ENCODE data around the gene TNFRSF14.
"Not testable (repeated sequence)": the region's sequence is repeated elsewhere in the genome, so short reads cannot be mapped to it uniquely, and the experiment has no call there.

The TNFRSF14 gene

GRCh38 chr1:2539312-2539907 lies 16.8 kb upstream of the TNFRSF14 start:
- DNase-seq, result no peak

DNA sequence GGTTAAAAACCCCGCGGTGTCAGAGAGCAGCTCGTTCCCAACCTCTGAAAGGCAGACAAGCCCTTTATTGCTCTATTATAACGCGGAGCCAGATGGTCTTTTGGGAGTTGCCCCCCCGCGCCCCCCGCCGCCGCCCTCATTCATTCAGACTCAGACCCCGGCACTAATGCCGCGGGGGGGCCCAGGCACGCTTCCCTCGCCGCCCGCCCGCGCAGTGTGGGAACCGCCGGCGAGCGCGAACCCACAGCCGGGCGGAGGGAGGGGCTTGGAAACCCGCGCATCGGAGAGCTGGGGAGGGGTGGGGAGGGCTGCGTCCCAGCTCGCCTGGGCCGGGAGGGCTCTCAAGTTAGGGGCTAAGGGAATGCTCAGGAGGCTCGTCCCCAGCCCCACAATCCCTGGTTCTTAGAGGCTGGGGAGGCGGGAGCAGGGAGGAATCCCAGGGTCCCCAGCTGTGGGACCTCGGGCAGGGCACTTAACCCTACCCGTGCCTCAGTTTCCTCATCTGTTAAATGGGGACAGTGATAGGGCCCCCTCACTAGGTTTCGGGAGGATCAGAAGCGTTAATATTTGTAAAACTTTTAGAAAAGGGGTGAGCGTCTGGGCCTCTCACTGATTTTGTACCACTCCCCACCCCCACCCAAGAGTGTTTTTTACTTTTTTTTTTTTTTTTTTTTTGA lies 15.2 kb upstream of the TNFRSF14 start:
- DNase-seq, result no peak

DNA sequence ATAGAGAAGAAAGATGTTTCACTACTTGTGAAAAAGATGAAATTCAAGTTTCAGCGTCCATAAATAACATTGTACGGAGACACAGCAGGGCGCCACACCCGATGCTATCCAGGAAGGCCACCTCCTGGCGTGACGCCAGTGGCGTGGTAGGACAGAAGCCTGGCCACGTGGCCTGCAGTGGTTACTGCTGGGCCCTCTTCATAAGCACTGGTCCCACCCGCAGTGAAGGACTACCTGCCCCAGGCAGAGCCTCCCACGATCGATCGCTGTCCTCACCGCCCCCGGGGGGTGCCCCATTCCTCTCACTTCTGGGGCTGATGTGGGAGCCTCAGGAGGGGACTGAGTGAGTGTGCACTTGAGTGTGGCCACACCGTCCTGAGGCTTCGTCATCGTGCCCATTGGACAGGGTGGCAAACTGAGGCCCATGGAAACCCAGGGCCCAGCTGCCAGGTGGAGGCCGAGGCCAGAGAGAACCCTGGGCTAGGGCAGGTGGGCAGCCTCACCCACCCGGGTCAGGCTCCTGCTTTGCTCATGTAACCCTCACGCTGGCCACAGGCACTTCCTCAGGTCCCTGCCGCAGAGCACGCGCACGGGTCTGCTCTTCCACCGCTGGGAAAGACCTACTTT lies 14.4 kb upstream of the TNFRSF14 start:
- no peak for DNase-seq

DNA sequence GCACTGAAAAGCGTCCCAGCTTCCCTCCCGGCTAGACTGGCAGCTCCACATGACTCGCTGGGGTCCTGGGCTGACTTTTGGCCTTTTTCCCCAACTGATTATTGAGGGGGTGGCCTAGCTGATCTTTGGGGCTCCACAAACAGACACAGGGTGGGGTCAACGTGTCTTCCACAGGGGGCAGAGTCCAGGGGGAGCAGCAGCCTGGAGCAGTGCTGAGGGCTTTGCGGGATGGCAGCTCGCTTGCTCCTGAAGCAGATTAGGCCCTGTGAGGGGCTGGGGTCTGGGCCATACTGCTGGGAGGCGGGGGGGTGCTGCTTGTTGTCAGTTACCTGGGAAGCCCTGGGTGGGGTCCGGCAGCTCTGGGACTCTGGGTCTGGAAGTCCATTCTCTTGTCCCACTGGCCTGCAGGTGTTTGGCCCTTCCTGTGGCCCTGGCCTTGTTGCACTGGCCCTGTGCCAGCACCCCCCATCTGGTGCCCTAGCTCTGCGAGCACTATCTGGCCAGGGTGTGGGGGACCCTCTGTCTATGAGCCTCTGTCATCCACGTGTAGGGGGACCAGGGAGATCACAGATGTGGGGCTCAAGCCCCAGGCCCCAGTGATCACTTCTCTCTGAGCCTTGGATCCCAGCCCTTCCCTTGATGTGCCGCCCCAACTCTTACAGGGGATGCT lies 13.8 kb upstream of the TNFRSF14 start:
- no peak for DNase-seq

GRCh38 chr1:2543543-2544092 lies 12.6 kb upstream of the TNFRSF14 start:
- peak; percentile 55 for DNase-seq

- DNase-seq, result no peak
Measured at GRCh38 chr1:2544093-2544874, 11.9 kb upstream of the TNFRSF14 start.

GRCh38 chr1:2544875-2545640 lies 11.1 kb upstream of the TNFRSF14 start:
- DNase-seq, result no peak

DNA sequence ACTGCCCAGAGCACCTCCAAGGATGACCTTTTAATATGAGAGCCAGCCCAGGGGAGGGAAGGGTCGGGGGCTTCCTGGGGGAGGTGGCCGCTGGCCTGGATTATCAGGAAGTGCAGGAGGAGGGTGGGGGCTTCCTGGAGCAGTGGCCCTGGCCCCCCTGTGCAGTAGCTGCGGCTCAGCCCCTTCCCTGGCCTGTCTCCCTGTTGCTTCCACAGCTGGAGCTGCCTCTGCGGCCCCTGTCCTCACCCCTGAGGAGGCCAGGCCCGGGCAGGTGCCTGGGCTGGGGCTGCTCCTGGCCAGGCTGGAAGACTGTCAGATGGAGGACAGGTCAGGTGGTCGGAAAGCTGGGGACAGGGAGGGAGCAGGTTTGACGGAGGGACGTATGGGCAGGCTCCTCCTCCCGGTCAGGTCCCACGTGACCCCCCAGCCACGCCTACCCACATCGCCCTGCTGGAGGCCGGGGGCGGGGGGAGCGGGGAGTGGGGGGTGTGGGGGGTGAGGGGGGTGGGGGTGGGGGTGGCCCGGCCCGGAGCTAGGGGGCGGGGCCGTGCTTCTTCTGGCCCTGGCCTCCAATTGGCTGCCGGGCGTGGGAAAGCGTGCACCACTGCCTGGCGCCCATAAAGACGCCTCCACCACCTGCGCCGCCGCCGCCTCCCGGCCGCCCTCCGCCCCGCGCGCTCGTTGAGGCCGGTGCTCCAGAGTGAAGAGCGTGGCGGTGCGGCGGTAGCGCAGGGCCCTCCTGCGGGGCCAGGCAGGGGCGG lies 10.2 kb upstream of the TNFRSF14 start:
- peak; percentile 88 for DNase-seq

DNA sequence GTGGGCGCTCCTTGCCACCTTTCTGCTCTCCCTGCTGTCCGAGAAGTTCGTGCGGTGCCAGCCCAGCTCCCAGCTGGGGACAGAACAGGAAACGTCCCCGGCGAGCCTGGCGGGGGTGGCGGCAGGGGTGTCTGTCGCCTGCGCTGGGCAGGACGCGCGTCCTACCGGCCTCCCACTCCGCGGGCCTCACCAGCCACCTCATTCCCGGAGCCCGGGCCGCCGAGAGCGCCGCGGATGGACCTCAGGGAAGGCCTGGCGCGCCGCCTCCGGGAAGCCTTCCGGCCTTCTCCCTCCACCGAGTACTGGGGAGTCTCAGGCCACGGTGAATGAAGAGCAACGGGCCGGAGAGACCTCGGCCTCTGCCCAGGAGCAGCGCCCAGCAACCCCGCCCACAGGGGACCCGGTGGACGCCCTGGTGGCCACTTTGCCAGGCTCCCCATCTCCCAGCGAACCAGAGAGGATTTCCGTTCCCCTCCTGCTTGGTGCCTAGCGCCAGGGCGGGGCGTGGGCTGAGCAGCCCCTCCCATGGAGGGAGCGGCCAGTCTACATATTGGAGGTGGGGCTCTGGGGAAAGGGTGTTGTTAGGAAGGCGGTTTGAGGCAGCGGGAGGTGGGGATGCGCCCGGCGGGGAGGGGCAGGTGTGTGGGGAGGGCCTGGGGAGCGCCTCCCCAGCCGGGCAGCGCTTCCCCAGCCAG lies 9.5 kb upstream of the TNFRSF14 start:
- DNase-seq, result peak; percentile 76

DNA sequence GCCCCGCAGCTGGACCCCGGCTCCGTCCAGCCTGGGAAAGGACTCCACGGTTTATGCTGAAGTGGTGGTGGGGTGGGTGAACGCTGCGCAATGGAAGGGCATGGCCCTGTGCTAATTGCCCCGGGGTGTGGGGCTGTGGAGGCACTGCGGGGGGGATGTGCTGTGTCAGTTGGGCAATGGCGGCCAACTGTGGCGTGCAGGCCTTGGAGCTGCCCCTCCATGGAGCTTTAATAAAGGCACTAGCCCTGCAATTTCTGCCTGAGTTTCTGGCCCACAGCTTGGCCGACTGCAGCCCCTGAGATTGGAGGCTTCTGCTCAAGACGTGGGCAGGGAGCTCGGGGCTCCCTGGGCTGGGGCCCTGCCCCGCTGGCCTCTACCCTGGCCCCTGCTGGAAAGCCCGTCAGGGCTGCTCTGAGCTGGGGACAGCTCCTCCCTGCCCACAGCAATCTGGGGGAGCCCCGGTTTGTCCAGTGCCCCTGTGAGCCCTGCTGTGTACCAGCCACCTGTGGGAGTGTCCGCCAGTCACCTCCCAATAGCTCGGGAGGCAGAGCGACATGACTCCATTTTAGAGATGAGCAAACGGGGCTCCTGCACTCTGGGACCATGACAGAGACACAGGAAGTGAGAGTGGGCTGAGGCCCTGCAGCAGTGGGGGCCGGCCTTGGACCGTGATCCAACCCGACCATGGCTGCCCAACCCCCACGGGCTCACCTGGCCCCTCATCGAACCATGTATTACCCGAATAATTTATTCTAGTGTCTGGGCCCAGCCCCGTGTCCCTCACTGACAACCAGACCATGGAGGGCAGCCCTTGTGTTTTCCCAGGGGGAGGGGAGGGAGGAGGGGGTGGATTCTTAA lies 8.7 kb upstream of the TNFRSF14 start:
- DNase-seq, result no peak

- DNase-seq, result peak; percentile 84
Measured at GRCh38 chr1:2548068-2548589, 8.0 kb upstream of the TNFRSF14 start.

DNA sequence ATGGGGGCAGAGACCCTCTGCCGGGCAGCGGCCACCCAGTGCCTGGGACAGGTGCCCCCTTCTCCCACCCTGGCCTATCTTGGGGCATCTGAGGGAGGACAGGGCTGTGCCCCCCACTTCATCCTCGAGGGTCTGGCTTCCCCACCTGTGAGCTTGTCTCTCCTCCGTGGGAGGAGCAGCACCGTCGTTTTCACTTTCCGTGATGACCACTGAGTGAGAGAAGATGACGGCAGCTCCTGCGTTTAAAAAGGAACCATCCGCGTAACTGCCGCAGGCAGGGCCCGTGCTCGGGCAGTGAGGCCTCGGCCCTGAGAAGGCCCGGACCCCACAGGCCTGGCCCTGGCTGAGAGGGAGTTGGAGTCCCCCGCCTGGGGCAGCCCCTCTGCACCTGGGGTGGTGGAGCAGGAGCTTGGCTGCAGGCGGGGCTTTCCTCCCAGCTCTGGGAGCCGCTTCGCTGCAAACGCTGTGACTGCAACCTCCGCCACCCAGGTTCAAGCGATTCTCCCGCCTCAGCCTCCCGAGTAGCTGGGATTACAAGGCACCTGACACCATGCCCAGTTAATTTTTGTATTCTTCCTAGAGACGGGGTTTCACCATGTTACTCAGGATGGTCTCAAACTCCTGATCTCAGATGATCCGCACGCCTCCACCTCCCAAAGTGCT lies 6.7 kb upstream of the TNFRSF14 start:
- not testable (repeated sequence) for DNase-seq

DNA sequence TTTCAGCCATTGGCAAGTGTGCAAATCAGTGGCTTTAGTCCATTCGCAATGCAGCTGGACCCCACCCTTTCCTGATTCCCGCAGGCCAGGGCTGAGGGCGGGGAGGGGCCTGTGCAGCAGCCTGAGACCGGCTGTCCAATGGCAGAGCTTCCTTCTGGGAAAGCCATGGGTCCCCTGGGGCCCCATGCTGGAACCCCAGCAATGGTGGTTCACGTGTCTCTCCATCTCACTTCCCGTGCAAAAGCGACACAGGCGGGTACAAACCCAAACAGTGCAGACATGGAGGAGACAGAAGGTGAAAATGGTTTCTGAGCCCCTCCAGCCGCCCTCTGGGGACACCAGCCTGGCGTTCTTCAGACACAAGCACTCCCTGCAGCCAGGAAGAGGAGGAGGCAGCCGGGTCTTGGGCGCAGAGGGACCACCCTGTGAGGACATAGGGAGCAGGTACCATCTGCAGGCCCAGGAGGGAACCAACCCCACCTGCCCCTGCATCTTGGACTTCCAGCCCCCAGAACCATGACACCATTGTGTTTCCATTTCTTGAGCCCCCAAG lies 5.8 kb upstream of the TNFRSF14 start:
- not testable (repeated sequence) for DNase-seq

DNA sequence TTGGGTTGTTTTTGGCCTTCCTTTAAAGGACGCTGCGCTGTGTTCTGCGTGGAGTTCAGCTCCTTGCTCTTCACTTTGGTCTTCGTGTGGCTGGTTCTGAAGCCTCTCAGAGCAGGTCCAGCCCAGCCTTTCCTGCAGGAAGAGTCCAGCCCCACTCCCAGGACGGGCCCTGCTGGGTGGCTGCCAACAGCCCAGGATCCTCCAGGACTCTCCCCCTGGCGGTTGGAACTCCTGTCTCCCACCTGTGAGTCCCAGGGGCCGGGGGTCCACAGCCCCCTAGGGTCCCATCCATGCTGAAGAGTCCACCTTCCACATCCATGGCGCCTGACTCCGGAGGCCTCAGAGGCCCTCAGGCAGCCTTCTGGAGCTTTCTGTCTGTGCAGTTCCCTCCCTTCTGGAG lies 4.6 kb upstream of the TNFRSF14 start:
- not testable (repeated sequence) for DNase-seq

GRCh38 chr1:2552189-2552588 lies 4.0 kb upstream of the TNFRSF14 start:
- no peak for DNase-seq

DNA sequence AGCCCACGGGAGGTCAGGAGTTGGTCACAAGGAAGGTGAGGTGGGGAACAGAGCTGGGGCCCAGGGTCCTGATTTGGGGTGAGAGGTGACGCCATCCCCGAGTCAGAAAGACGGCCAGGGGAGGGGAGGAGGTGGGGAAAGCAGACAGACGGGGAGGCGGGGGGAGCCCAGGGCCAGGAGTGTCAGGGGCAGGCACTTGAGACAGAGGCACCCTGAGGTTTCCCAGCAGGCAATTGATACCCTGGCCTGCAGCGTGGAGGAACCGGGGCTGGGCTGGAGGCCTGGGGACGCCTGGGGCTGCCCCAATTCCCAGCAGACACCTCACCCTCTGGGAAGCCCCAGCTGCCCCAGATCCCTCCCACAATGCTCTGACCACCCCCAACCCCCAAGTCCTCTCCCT lies 3.1 kb upstream of the TNFRSF14 start:
- not testable (repeated sequence) for DNase-seq

GRCh38 chr1:2553871-2554620 lies 2.1 kb upstream of the TNFRSF14 start:
- no peak for DNase-seq
